ENCODE measurements around the gene PRODH2.

Gene PRODH2

GRCh38 chr19:35777086-35777841, 35.4 kb downstream of the PRODH2 start:
- no peak for DNase-seq (ENCODE audit: extremely low spot score)
- TF ChIP-seq ZNF384 (IDR thresholded peaks at IDR 0.05) = no peak
- no peak for TF ChIP-seq FOXA1 (IDR thresholded peaks at IDR 0.05)
- no peak for TF ChIP-seq ARNT (IDR thresholded peaks at IDR 0.05)
- no peak for TF ChIP-seq PKNOX1 (IDR thresholded peaks at IDR 0.05)
- TF ChIP-seq TARDBP (IDR thresholded peaks at IDR 0.05) = no peak
- CTCF ChIA-PET = no interaction called here
- POLR2A ChIA-PET = no interaction called here

- TF ChIP-seq PKNOX1 (IDR thresholded peaks at IDR 0.05) (no peak), FOXM1 (IDR thresholded peaks at IDR 0.05; ENCODE audit: borderline replicate concordance) (no peak), BHLHE40 (IDR thresholded peaks at IDR 0.05; ENCODE audit: borderline replicate concordance) (no peak), FOXK2 (IDR thresholded peaks at IDR 0.05) (no peak), LEF1 (IDR thresholded peaks at IDR 0.05; ENCODE audit: borderline replicate concordance) (no peak), ELF4 (IDR thresholded peaks at IDR 0.05) (no peak), L3MBTL2 (conservative IDR thresholded peaks at IDR 0.05) (no peak), FOXA1 (IDR thresholded peaks at IDR 0.05) (no peak), ARNT (IDR thresholded peaks at IDR 0.05) (no peak)
- ChIA-PET CTCF (no interaction called here), POLR2A (no interaction called here)
- DNase-seq (ENCODE audit: extremely low spot score) = no peak
These were observed 36.4 kb downstream of the PRODH2 start for GRCh38 chr19:35776102-35776788.

- peak; percentile 99 for DNase-seq (ENCODE audit: extremely low spot score)
- ChIA-PET POLR2A (no interaction called here), CTCF (no interaction called here)
- TF ChIP-seq FOXK2 (IDR thresholded peaks at IDR 0.05) (no peak), PKNOX1 (IDR thresholded peaks at IDR 0.05) (peak; percentile 79)
These were observed 37.1 kb downstream of the PRODH2 start, which contains the start of gene ARHGAP33 for GRCh38 chr19:35775298-35776101. Gene ARHGAP33 (plus strand): TSS chr19:35775564. CDS start chr19:35775659, 95 bp downstream.

GRCh38 chr19:35775046-35775297, 37.7 kb downstream of the PRODH2 start:
- TF ChIP-seq TARDBP (IDR thresholded peaks at IDR 0.05) = no peak
- TF ChIP-seq L3MBTL2 (conservative IDR thresholded peaks at IDR 0.05) = 0 out of 2 replicates have a peak, but pooled peaks have one; percentile 24
- POLR2A ChIA-PET = interaction anchor here (0.9 kb wide), 1 partner anchor 27 kb away, joined by 6 read pairs; the partner anchor contains the start of gene LIN37
- DNase-seq (ENCODE audit: extremely low spot score) = no peak
- CTCF ChIA-PET = no interaction called here

GRCh38 chr19:35774274-35775045, 38.2 kb downstream of the PRODH2 start:
- TF ChIP-seq CTBP1 (IDR thresholded peaks at IDR 0.05; ENCODE audit: borderline replicate concordance) (no peak), PKNOX1 (IDR thresholded peaks at IDR 0.05) (no peak), ARNT (IDR thresholded peaks at IDR 0.05) (no peak), FOXA1 (IDR thresholded peaks at IDR 0.05) (no peak), TARDBP (IDR thresholded peaks at IDR 0.05) (no peak), LEF1 (IDR thresholded peaks at IDR 0.05; ENCODE audit: borderline replicate concordance) (no peak), FOXM1 (IDR thresholded peaks at IDR 0.05; ENCODE audit: borderline replicate concordance) (no peak), FOXK2 (IDR thresholded peaks at IDR 0.05) (no peak), L3MBTL2 (conservative IDR thresholded peaks at IDR 0.05) (no peak), NFRKB (IDR thresholded peaks at IDR 0.05) (no peak), ELF4 (IDR thresholded peaks at IDR 0.05) (no peak), HDGF (IDR thresholded peaks at IDR 0.05; ENCODE audit: borderline replicate concordance) (no peak), BHLHE40 (IDR thresholded peaks at IDR 0.05; ENCODE audit: borderline replicate concordance) (no peak), SP1 (IDR thresholded peaks at IDR 0.05) (no peak), SUZ12 (IDR thresholded peaks at IDR 0.05) (no peak)
- CTCF ChIA-PET = no interaction called here
- POLR2A ChIA-PET = interaction anchor here (0.9 to 1.0 kb wide), 2 partner anchors 17 to 26 kb away, joined by 3 to 6 read pairs; partner anchors contain the start of genes HSPB6 and LIN37
- no peak for DNase-seq (ENCODE audit: extremely low spot score)
